ENCODE data around the gene MBD5.

The MBD5 gene

GRCh38 chr2:148165975-148166374 is 145.1 kb downstream of the MBD5 start:
- no peak for TF ChIP-seq CTCF (conservative IDR thresholded peaks at IDR 0.05)
- H3K27ac ChIP-seq = no peak overlapping the region

GRCh38 chr2:148167241-148167766 is 146.4 kb downstream of the MBD5 start:
- TF ChIP-seq CTCF (conservative IDR thresholded peaks at IDR 0.05) = no peak
- no peak overlapping the region for H3K27ac ChIP-seq

- no peak for TF ChIP-seq CTCF (conservative IDR thresholded peaks at IDR 0.05)
- no peak overlapping the region for H3K27ac ChIP-seq
Measured at GRCh38 chr2:148167855-148168254, 147.0 kb downstream of the MBD5 start.

GRCh38 chr2:148172131-148172753 is 151.4 kb downstream of the MBD5 start:
- H3K27ac ChIP-seq = no peak overlapping the region
- no peak for TF ChIP-seq CTCF (conservative IDR thresholded peaks at IDR 0.05)

- no peak for TF ChIP-seq CTCF (conservative IDR thresholded peaks at IDR 0.05)
- no peak overlapping the region for H3K27ac ChIP-seq
Measured at GRCh38 chr2:148173168-148173567, 152.3 kb downstream of the MBD5 start.

- no peak for TF ChIP-seq CTCF (conservative IDR thresholded peaks at IDR 0.05)
- no peak overlapping the region for H3K27ac ChIP-seq
Measured at GRCh38 chr2:148177559-148177958, 156.7 kb downstream of the MBD5 start.

- no peak for TF ChIP-seq CTCF (conservative IDR thresholded peaks at IDR 0.05)
- H3K27ac ChIP-seq = no peak overlapping the region
Measured at GRCh38 chr2:148179724-148180123, 158.8 kb downstream of the MBD5 start.
